Upper lobe of right lung (tissue), 1 donor: ENCODE results near the gene BSND. TPM values are rescaled to one million over a fixed set of nuclear protein-coding genes. Genes with fewer than 3 reads are reported as not detected.

Experiments
- ATAC-seq: fragments of 200-7000 bp; cut with Tn5 transposase; one replicate; pipeline ENCODE4 v1.9.1; 2020; ENCODE audit warnings: mild to moderate bottlenecking, moderate library complexity
- DNase-seq: peaks from one replicate; pipeline ENCODE4 v3.0.0-alpha.2; 2020
- H3K27ac ChIP-seq: fragments of 200-600 bp; one replicate; pipeline ENCODE4 v1.8.0; 2022
- H3K27me3 ChIP-seq: fragments of 200-600 bp; one replicate; pipeline ENCODE4 v1.8.0; 2022; ENCODE audit warnings: mild to moderate bottlenecking
- H3K36me3 ChIP-seq: fragments of 200-600 bp; one replicate; pipeline ENCODE4 v1.8.0; 2022
- H3K4me1 ChIP-seq: fragments of 200-600 bp; one replicate; pipeline ENCODE4 v1.8.0; 2022
- H3K4me3 ChIP-seq: fragments of 200-600 bp; one replicate; pipeline ENCODE4 v1.8.0; 2022; ENCODE audit warnings: mild to moderate bottlenecking
- H3K9me3 ChIP-seq: fragments of 200-600 bp; one replicate; pipeline ENCODE4 v1.8.0; 2022
- intact Hi-C: fragments of 100-400 bp; cut with DNase I; formaldehyde crosslinking; loops from one replicate; pipeline ENCODE4 v1.11.0; 2022
- total RNA-seq: library from RNA; stranded (reverse); fragmentation: NEBNext Ultra II Directional; extraction: Animal tissue kit (Norgen Biotek cat#: 25700); gene quantifications from one replicate; pipeline ENCODE4 v1.2.1, GENCODE V29; 2021
- TF ChIP-seq, protein P1 (sequence below): fragments of 200-600 bp; IDR thresholded peaks from one replicate; pipeline ENCODE4 v1.8.0; 2022; ENCODE audit warnings: antibody characterized with exemption
- donor health status: DM: no; HTN: yes; CAD: no; lungs with severe emphysema.

BSND gene
- total RNA-seq, 1 donor from 2014 or later = not detected

DNA sequence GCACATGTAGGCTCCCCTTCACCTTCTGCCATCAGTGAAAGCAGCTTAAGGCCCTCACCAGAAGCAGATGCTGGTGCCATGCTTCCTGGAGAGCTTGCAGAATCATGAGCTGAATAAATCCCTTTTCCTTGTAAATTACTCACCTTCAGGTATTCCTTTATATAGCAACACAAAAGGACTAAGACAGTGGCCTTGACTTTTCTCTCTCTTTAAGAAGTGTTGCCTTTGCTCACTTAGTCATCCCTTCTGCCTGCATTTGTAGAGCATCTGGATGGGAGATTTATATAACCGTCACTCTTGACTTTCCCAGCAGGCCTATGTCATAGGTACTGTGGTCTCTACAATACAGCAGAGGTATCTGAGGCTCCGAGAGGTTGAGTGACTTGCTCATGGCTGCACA is 44.3 kb downstream of the BSND start:
- H3K4me3 ChIP-seq = no peak overlapping the region
- H3K27ac ChIP-seq = no peak overlapping the region
- intact Hi-C loops = no loop called here
- H3K36me3 ChIP-seq = no peaks in the 10 kb centered on the region
- no peaks in the 10 kb centered on the region for H3K9me3 ChIP-seq
- TF ChIP-seq, protein P1, sequence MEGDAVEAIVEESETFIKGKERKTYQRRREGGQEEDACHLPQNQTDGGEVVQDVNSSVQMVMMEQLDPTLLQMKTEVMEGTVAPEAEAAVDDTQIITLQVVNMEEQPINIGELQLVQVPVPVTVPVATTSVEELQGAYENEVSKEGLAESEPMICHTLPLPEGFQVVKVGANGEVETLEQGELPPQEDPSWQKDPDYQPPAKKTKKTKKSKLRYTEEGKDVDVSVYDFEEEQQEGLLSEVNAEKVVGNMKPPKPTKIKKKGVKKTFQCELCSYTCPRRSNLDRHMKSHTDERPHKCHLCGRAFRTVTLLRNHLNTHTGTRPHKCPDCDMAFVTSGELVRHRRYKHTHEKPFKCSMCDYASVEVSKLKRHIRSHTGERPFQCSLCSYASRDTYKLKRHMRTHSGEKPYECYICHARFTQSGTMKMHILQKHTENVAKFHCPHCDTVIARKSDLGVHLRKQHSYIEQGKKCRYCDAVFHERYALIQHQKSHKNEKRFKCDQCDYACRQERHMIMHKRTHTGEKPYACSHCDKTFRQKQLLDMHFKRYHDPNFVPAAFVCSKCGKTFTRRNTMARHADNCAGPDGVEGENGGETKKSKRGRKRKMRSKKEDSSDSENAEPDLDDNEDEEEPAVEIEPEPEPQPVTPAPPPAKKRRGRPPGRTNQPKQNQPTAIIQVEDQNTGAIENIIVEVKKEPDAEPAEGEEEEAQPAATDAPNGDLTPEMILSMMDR = no peak
- ATAC-seq (no peak), DNase-seq (no peak)
- peaks cover 20% of the 10 kb centered on the region for H3K27me3 ChIP-seq
- no peaks in the 10 kb centered on the region for H3K4me1 ChIP-seq

DNA sequence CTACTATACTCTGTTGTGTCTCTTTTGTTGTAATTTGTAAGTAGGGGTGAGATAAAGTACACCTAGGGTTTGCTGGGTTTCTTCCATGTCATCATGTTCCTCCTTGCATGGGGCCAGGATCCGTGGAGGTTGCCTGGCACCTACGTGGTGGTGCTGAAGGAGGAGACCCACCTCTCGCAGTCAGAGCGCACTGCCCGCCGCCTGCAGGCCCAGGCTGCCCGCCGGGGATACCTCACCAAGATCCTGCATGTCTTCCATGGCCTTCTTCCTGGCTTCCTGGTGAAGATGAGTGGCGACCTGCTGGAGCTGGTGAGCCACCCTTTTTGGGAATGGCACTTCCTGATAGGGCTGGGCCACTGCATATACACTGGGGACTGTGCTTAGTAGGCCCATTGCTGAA is 45.0 kb downstream of the BSND start:
- no peaks in the 10 kb centered on the region for H3K36me3 ChIP-seq
- H3K9me3 ChIP-seq = no peaks in the 10 kb centered on the region
- no peak for ATAC-seq
- H3K4me3 ChIP-seq = no peak overlapping the region
- peaks cover 13% of the 10 kb centered on the region for H3K27me3 ChIP-seq
- DNase-seq = no peak
- no peaks in the 10 kb centered on the region for H3K4me1 ChIP-seq
- TF ChIP-seq, protein P1 = no peak
- no peak overlapping the region for H3K27ac ChIP-seq
- intact Hi-C loops = no loop called here

DNA sequence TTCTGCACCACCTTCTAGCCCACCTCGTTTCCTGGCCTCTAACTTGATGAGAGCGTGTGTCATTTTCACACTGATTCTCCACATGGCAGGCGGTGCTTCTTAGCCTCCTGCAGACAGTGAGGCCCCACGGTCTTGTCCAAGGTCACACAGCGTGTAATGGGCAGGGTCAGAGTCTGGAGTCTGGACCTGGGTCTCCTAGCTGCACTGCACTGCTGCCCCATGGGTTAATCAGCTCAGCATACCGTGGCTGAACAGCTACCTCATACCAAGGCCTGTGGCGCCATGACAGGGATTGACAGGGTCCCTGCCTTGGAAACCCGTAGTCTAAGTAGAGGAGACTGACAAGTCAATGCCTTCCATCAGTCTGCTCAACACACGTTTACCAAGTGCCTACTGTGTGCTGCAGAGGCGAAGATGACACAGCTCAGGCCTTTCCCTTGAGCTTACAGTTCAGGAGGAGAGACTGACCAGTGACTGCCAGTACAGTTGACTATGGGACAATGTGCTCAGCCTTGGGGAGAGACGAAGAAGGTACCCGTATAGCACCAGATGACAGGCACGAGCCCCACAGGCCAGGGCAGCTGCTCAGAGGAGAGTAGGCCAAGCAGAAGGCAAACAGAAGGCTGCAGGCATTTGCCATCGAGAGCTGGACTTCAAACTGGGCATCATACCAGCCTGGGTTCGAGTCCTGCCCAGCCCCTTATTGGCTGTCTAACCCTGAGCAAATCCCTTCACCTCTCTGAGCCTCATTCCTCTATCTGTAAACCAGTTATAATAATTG is 46.1 kb downstream of the BSND start:
- H3K27ac ChIP-seq = no peak overlapping the region
- no peak for ATAC-seq
- no peaks in the 10 kb centered on the region for H3K9me3 ChIP-seq
- no peaks in the 10 kb centered on the region for H3K4me1 ChIP-seq
- H3K4me3 ChIP-seq = no peak overlapping the region
- DNase-seq = no peak
- peaks cover 2% of the 10 kb centered on the region for H3K27me3 ChIP-seq
- TF ChIP-seq, protein P1 = no peak
- H3K36me3 ChIP-seq = no peaks in the 10 kb centered on the region
- intact Hi-C loops = no loop called here

DNA sequence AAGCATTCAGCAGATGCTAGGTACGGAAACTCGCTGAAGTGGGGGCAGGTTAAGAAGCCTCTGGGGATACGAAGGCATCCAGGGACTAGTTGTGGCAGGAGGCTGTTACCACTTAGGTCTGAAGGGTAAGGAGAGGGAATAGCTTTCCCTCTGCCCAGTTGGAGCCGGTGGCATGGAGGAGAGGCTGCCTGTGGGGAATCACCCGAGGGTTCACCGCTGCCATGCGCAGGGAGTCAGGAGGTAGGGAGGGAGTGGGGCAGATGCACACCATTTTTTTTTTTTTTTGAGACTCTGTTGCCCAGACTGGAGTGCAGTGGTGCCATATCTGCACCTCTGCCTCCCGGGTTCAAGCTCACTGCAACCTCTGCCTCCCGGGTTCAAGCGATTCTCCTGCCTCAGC is 46.7 kb downstream of the BSND start:
- Histone ChIP-seq H3K27me3 (no peaks in the 10 kb centered on the region), H3K9me3 (no peaks in the 10 kb centered on the region), H3K36me3 (no peaks in the 10 kb centered on the region), H3K27ac (no peak overlapping the region), H3K4me3 (no peak overlapping the region), H3K4me1 (no peaks in the 10 kb centered on the region)
- ATAC-seq (no peak), DNase-seq (no peak)
- intact Hi-C loops = no loop called here
- TF ChIP-seq, protein P1 = no peak

DNA sequence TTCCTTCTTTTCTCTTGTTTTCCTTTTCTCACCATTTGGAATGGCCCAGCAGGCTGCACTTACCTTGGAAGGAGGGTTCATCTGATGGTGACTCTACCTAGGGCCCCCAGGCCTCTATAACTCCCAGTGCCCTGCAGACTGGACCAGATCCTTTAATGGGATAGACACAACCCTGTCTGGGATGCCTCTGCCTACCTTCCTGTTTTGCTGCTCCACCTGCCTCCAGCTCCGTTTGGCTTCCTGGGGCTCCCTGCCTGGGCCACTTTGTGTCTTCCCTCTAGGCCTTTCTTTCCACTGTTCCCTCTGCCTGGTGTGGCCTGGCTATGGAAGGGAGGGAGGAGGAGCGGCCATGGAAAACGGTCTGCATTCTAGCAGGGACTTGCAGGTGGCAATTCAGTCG is 48.1 kb downstream of the BSND start:
- H3K27me3 ChIP-seq = no peaks in the 10 kb centered on the region
- no peaks in the 10 kb centered on the region for H3K36me3 ChIP-seq
- H3K4me1 ChIP-seq = no peaks in the 10 kb centered on the region
- intact Hi-C loops = no loop called here
- DNase-seq = no peak
- no peak overlapping the region for H3K27ac ChIP-seq
- H3K4me3 ChIP-seq = no peak overlapping the region
- no peak for ATAC-seq
- H3K9me3 ChIP-seq = no peaks in the 10 kb centered on the region
- TF ChIP-seq, protein P1 = no peak
